Esophagus squamous epithelium (tissue), 4 donors: Measurements from ENCODE around the gene NOC4L.

Experiments used
- CTCF ChIP-seq, 6 experiments: fragments of 450-650 bp in 4 of 6; fragments of 200-600 bp in 2 of 6; sonication (generic) in 2 of 6; IDR thresholded peaks; one replicate each; pipeline ENCODE4 v1.5.1; 2016 to 2019; ENCODE audit warnings: antibody characterized with exemption in 6 of 6, mild to moderate bottlenecking in 4 of 6, moderate library complexity in 4 of 6
- POLR2A ChIP-seq, 4 donors: fragments of 450-650 bp; IDR thresholded peaks; one replicate each; pipeline ENCODE4 v1.6.1; 2017; ENCODE audit warnings: antibody characterized with exemption in 4 of 4, mild to moderate bottlenecking in 4 of 4, moderate library complexity in 3 of 4

- TF ChIP-seq POLR2A (IDR thresholded peaks at IDR 0.05) (no peak), CTCF (IDR thresholded peaks at IDR 0.05) (no peak)
Measured at GRCh38 chr12:132161796-132162507, 17.7 kb downstream of the NOC4L start.
